Right forelimb (tissue), 1 donor: Measurements from ENCODE around the gene ISLR2.
"Not testable (repeated sequence)": the region's sequence is repeated elsewhere in the genome, so short reads cannot be mapped to it uniquely, and the experiment has no call there.

ENCODE experiments used
- DNase-seq: peaks from one replicate; pipeline ENCODE4 v3.0.0-alpha.2; 2018

ISLR2 gene

DNA sequence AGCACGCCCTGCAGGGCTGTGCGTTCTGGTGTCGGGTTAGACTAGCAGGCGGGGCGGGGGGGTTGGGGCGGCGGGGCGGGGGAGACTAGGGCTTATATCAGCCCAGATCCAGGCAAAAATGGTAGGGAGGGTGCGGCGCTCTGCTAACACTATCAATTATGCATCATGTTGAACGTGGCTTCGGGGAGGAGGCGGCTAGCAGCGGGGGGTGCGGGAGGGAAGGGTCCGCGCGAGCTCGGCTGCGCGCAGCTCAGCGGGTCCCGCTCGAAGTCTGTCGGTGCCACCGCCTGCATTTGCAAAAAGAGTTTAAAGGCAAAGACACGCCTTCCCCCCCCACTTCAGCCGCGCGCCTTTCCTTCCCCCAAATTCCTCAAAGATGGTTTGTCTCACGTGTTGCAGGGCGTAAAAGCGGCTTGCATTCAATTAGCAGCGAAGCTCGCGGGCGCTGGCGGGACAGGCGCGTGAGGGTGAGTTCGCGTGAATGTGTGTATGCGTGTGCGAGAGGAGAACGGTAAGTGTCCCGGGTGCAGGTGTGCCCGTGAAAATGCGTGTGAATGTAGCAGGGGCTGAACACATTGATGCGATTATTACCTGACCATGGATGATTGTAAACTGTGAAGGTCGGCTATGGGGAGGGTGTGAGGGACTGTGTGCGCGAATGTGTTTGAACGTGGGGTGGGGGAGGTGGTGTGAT is at the start of gene ISLR2:
TSS of gene ISLR2 (plus strand) at position 432 of the 694 bp plus-strand sequence. CDS start 2,169 bp downstream, outside the sequence.
- DNase-seq: peak; percentile 69

- not testable (repeated sequence) for DNase-seq
Observed at GRCh38 chr15:74082450-74082849, 47.9 kb upstream of the ISLR2 start, which contains the start of gene GOLGA6A. Gene GOLGA6A (minus strand): TSS chr15:74082550. CDS start chr15:74082509, 41 bp downstream.

DNA sequence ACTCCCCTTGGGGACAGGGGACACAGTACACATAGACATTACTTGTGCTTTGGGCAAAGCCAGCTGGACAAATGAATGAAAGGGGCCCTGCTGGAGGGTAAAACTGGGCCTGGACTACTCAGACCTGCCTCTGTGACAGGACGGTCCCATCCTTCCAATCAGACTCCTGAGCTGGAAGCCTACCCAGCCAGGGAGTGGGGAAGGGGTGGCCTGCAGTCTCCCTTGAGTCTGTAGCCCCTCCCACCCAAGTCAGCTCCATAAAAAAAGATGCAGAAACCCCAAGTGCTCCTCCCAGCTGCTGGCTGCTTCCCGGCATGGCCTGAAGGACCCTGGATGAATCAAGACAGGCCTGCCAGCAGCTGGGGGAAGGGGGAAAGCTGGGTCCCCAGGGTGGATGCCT is 35.8 kb upstream of the ISLR2 start:
- not testable (repeated sequence) for DNase-seq

- not testable (repeated sequence) for DNase-seq
Observed at GRCh38 chr15:74095610-74096009, 34.8 kb upstream of the ISLR2 start.

- not testable (repeated sequence) for DNase-seq
Observed at GRCh38 chr15:74096753-74097474, 33.5 kb upstream of the ISLR2 start.

DNA sequence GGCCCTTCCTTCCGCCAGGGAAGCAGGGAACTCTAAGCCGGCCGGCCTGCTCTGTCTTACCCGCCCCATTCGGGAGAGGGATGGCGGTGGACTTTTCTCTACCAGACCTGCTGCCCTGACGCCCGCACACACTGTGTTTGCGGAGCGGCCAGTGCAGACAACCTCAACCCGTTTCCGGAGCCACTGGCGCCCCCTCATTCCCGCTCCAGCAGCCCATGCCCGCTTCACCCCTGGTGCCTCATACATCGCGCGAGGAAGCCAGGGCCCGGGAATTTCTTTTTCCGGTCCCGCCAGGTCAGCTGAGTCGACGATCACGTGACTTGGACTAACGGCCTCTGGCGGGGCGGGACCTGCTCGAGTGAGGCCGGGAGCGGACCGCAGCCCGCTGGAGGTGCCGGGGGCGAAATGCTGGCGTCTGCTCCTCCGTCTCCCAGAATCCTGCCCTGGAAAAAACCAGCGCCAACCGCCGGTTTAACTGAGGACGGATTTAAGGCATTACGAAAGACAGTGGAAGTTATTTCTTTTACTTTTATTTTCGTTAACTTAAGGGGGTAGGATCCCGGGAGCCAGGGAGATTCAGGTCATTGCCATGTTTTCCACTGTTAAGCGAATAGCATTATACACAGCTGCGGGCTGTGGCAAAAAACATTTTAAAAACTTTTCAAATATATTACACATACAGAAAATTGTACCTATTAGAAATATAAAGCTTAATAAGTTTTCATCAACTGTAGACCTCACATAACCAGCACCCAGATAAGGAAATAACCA is 30.2 kb upstream of the ISLR2 start:
- DNase-seq: peak; percentile 94

DNA sequence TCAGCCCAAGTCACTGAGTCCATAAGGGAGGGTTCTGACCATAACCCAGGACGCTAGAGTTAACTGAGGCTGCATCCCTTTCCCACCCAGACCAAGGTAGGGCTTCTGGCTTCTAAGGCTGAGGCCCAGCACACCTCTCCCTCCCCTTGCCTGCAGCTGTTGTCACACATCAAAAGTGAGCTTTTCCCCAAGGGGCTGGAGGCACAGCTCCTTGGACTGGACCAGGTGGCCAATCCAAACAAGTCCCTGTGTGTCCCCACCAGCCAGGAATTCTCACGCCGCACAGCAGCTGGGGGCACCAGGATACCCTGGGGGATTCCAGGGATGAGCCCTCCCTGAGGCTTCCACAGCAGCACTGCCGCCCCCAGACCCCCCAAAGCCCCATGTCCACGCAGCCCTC is 22.3 kb upstream of the ISLR2 start:
- no peak for DNase-seq

DNA sequence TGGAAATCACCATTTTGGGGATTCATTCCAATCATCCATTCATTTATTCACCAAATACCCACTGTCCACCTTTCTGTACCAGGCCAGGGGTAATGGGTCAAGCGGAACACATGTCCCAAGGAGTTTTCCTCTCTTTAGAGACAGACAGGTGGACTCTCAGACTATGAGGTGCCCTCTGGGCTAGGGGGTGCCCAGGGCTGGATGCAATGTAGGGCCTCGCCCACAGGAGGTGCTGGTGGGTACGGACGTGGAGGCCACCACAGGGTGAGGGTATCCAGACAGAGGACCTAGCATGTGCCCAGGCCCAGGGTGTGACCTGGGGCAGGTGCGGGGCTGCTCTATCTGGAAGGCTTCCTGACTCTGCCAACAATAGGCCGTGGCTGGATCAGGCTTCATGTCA is 21.8 kb upstream of the ISLR2 start:
- DNase-seq: not testable (repeated sequence)

GRCh38 chr15:74109713-74110112 is 20.7 kb upstream of the ISLR2 start:
- no peak for DNase-seq

DNA sequence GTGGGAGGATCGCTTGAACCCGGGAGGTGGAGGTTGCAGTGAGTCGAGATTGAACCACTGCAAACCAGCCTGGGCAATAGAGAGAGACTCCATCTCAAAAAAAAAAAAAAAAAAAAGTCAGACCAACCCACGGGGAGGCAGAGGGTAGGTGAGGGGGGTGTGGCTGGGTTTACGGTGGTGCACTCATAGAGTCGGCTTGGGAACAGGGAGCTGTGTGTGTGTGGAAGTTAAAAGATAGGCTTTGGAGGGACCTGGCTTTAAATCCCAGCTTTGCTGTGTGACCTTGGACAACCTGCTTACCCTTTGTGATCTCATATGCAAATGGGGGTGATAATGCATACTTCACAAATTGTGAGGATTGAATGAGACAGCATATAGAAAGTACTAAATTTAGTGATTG is 10.0 kb upstream of the ISLR2 start:
- no peak for DNase-seq

- no peak for DNase-seq
Observed at GRCh38 chr15:74121039-74121438, 9.3 kb upstream of the ISLR2 start.

DNA sequence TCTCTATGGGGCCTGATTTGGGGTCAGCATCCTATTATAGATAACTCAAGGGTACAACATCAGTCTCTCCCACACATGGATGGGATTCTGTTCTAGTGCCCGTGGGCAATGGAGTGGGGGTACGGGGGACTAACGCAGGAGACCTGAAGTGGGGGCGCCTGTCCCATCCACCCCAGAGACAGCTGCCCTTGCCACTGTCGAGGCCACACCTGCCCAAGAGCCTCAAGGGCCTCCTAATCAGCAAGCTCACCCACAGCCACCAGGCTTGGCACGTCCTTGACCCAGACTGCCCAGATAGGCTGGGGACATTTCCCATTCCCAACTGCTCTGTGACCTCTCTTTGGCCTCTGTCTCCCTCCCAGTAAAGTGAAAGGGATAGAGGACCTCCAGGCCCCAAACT is 8.5 kb upstream of the ISLR2 start:
- no peak for DNase-seq

DNA sequence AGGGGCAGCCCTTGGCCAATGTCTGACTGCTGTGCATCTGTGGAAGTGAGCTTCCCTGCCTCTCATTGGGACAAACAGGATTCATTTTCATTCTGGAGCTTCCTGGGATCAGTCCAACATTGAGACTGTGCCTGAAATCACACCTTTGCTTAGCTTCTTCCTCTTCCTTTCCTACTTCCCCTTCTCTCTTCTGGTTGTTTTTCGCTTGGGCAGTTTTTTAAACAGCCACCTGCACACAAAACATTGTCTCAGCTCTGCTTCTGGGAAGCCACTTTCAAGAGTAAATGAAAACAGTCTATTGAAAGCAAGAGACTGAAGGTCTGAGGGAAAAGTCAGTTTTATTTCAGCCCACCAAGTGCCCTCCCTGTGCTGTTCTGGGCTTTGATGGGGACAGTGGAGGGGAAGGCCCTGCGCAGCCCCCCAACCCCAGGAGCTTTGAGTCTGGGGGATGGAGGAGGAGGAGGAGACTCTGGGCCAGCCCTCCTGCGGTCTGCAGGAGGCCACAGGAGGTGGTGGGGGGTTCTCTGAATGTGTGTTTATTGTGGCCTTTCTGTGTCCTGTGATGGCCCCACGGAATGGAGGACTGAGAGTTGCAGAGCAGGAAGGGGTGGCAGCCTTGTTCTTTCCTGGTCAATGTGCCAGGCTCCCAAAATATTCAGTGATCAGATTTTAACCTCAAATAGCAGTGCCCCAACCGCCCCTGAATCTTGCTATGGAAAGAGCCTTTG is 7.8 kb upstream of the ISLR2 start:
- DNase-seq: no peak

DNA sequence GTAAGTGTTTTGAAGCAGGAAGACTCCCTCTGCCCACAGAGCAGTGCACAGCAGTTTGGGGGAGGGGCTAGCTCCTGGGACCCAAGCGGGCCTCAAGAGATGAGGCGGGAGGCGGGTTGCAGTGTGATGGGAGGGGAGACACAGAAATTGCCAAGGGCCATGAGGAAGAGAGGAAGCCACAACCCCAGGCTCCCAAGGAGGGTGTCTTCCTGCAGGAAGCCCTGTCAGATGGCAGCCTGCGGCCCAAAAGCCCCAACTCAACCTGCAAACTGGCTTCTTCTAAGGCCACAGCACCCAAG is 7.3 kb upstream of the ISLR2 start:
- no peak for DNase-seq

DNA sequence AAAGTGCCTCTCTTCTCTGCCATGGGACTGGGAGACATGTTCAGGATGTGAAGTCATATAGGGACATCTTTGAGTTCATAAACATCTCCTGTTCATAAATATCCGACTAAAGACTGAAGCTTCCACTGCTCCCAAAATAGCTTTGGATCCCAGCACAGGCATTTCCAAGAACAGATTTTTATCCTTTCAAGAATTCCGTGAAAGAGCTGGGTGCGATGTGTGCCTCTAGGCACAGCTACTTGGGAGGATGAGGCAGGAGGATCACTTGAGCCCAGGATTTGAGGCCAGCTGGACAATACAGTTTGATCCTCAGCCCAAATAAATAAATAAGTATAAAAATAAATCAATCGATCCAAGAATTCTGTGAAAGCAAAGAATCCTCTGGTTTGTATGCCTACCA is 6.7 kb upstream of the ISLR2 start:
- DNase-seq: no peak

DNA sequence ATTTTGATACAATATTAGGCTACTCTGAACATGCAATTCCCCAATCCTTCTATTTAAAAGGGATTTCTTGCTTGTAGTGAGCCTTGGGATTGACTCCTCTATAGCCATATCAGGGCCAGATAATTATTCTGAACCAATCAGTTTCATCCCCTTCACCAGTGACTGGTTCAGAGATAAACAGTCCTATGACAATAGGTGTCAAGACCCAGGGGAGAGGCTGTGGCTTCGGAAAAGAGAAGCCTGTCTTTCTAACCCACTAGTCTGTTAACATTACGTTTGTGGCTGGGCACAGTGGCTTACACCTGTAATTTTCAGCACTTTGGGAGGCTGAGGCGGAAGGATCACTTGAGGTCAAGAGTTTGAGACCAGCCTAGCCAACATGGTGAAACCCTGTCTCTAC is 6.2 kb upstream of the ISLR2 start:
- DNase-seq: no peak

DNA sequence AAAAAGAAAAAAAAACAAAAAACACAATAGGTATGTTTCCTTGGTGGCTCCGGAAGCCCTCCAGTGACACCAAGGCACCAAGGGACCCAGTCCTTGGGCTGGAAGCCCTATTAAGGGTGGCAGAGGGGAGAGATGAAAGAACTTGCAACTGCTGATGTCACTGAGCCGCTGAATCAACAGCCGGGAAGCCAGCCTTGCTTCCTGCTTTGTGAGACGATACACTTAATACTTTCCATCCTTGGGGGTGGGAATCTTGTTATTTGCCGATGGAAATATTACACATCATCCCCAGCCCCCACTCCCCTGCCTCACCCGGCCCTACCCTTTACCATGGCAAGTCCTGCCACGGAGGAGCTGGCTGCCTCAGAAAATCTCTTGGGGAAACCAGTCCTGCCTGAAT is 5.6 kb upstream of the ISLR2 start:
- DNase-seq: no peak

GRCh38 chr15:74127255-74127953 is 3.0 kb upstream of the ISLR2 start:
- DNase-seq: peak; percentile 96

- DNase-seq: peak; percentile 60
Observed at GRCh38 chr15:74127954-74128784, 2.2 kb upstream of the ISLR2 start.

- peak; percentile 65 for DNase-seq
Observed at GRCh38 chr15:74128785-74129585, 1.4 kb upstream of the ISLR2 start.
